Mesendoderm (in vitro differentiated cells): ENCODE results near the gene SLC9C1.

ENCODE experiments used
- DNase-seq: peaks from one replicate; pipeline ENCODE4 v3.0.0; 2013
- H2AK5ac ChIP-seq: 2 replicates; pipeline ENCODE4 v1.6.1; 2013; ENCODE audit warnings: low read length, inconsistent platforms
- H2BK120ac ChIP-seq: 2 replicates; pipeline ENCODE4 v1.6.1; 2013; ENCODE audit warnings: low read depth, mild to moderate bottlenecking, low read length, moderate library complexity, mixed read lengths
- H2BK15ac ChIP-seq: replicated peaks from 2 replicates; pipeline ENCODE4 v1.6.1; 2013; ENCODE audit warnings: low read depth, mild to moderate bottlenecking, moderate library complexity
- H2BK5ac ChIP-seq: 2 replicates; pipeline ENCODE4 v1.6.1; 2013; ENCODE audit warnings: low read length, inconsistent platforms
- H3K18ac ChIP-seq: 2 replicates; pipeline ENCODE4 v1.6.1; 2013; ENCODE audit warnings: mild to moderate bottlenecking, low read length, mixed read lengths
- H3K23ac ChIP-seq: one replicate; pipeline ENCODE4 v1.6.1; 2013; ENCODE audit warnings: low read length
- H3K27ac ChIP-seq: 2 replicates; pipeline ENCODE4 v1.5.1; 2013; ENCODE audit warnings: low read depth, mild to moderate bottlenecking, inconsistent platforms, low read length, moderate library complexity
- H3K27me3 ChIP-seq: 2 replicates; pipeline ENCODE4 v1.6.1; 2013; ENCODE audit warnings: low read length, control low read depth, mild to moderate bottlenecking, inconsistent platforms; ENCODE audit not compliant: insufficient read depth, poor library complexity
- H3K36me3 ChIP-seq: 2 replicates; pipeline ENCODE4 v1.6.1; 2013; ENCODE audit warnings: low read length, inconsistent platforms; ENCODE audit not compliant: control insufficient read depth, insufficient read depth
- H3K4ac ChIP-seq: one replicate; pipeline ENCODE4 v1.6.1; 2013; ENCODE audit warnings: low read depth, mild to moderate bottlenecking, low read length, moderate library complexity
- H3K4me1 ChIP-seq: 2 replicates; pipeline ENCODE4 v1.6.1; 2013; ENCODE audit warnings: low read depth, low read length, inconsistent platforms; ENCODE audit not compliant: control insufficient read depth
- H3K4me2 ChIP-seq: 2 replicates; pipeline ENCODE4 v1.6.1; 2013; ENCODE audit warnings: low read length
- H3K4me3 ChIP-seq: 2 replicates; pipeline ENCODE4 v1.5.1; 2013; ENCODE audit warnings: mild to moderate bottlenecking, low read length
- H3K56ac ChIP-seq: one replicate; pipeline ENCODE4 v1.6.1; 2013; ENCODE audit warnings: low read length
- H3K79me1 ChIP-seq: 2 replicates; pipeline ENCODE4 v1.6.1; 2013; ENCODE audit warnings: low read length, inconsistent platforms
- H3K79me2 ChIP-seq: 2 replicates; pipeline ENCODE4 v1.6.1; 2013; ENCODE audit warnings: mild to moderate bottlenecking, low read length; ENCODE audit not compliant: control insufficient read depth, insufficient read depth
- H3K9ac ChIP-seq: 2 replicates; pipeline ENCODE4 v1.6.1; 2013; ENCODE audit warnings: low read length, inconsistent platforms
- H4K5ac ChIP-seq: one replicate; pipeline ENCODE4 v1.6.1; 2013; ENCODE audit warnings: low read length
- H4K8ac ChIP-seq: one replicate; pipeline ENCODE4 v1.6.1; 2013; ENCODE audit warnings: low read depth, mild to moderate bottlenecking, control low read depth, low read length, moderate library complexity
- WGBS: extraction: QIAGEN DNeasy Blood & Tissue Kit; methylation state at CpG from one replicate; pipeline ENCODE4 v1.1.7; 2013; ENCODE audit warnings: low lambda C conversion rate, missing lambda C conversion rate; ENCODE audit not compliant: insufficient coverage; ENCODE audit errors: extremely low coverage; 5-methylcytosine and 5-hydroxymethylcytosine counted together

The SLC9C1 gene

GRCh38 chr3:112128843-112129727 is 164.9 kb downstream of the SLC9C1 start:
- DNase-seq, result peak; percentile 94
- no peaks in the 10 kb centered on the region for H3K79me2 ChIP-seq
- no CpG with 5 or more reads among the region's 7 CpGs for WGBS
- no peaks in the 10 kb centered on the region for H3K36me3 ChIP-seq
- no peaks in the 10 kb centered on the region for H3K27me3 ChIP-seq
- no peak overlapping the region for H3K56ac ChIP-seq
- no peak overlapping the region for H3K9ac ChIP-seq
- peaks cover 9% of the 10 kb centered on the region for H3K4me1 ChIP-seq
- H2AK5ac ChIP-seq, result no peak overlapping the region
- H3K18ac ChIP-seq, result no peak overlapping the region
- no peak overlapping the region for H3K27ac ChIP-seq
- no peak overlapping the region for H4K5ac ChIP-seq
- H3K79me1 ChIP-seq, result no peaks in the 10 kb centered on the region
- no peak overlapping the region for H2BK120ac ChIP-seq
- H4K8ac ChIP-seq, result no peak overlapping the region
- H3K4me2 ChIP-seq, result no peak overlapping the region
- H2BK5ac ChIP-seq, result no peak overlapping the region
- H3K23ac ChIP-seq, result no peak overlapping the region
- H2BK15ac ChIP-seq, result no peak overlapping the region
- no peak overlapping the region for H3K4me3 ChIP-seq
- H3K4ac ChIP-seq, result no peak overlapping the region

GRCh38 chr3:112127522-112128494 is 166.2 kb downstream of the SLC9C1 start:
- Histone ChIP-seq H2BK15ac (no peak overlapping the region), H3K27me3 (no peaks in the 10 kb centered on the region), H3K4me2 (no peak overlapping the region), H3K18ac (no peak overlapping the region), H3K79me1 (no peaks in the 10 kb centered on the region), H3K4me1 (peaks cover 9% of the 10 kb centered on the region), H3K56ac (no peak overlapping the region), H2BK5ac (no peak overlapping the region), H3K4me3 (no peak overlapping the region), H3K36me3 (no peaks in the 10 kb centered on the region), H2BK120ac (no peak overlapping the region), H4K5ac (no peak overlapping the region), H3K23ac (no peak overlapping the region), H3K27ac (no peak overlapping the region), H3K79me2 (no peaks in the 10 kb centered on the region), H3K9ac (no peak overlapping the region), H2AK5ac (no peak overlapping the region), H4K8ac (no peak overlapping the region), H3K4ac (no peak overlapping the region)
- DNase-seq, result peak; percentile 13
- WGBS, result no CpG with 5 or more reads among the region's 10 CpGs

- Histone ChIP-seq H2AK5ac (no peak overlapping the region), H3K4ac (no peak overlapping the region), H3K36me3 (no peaks in the 10 kb centered on the region), H4K5ac (no peak overlapping the region), H2BK5ac (no peak overlapping the region), H3K79me2 (no peaks in the 10 kb centered on the region), H3K18ac (no peak overlapping the region), H3K23ac (no peak overlapping the region), H2BK15ac (no peak overlapping the region), H3K4me1 (peaks cover 9% of the 10 kb centered on the region), H4K8ac (no peak overlapping the region), H2BK120ac (no peak overlapping the region), H3K27ac (no peak overlapping the region), H3K4me3 (no peak overlapping the region), H3K27me3 (no peaks in the 10 kb centered on the region), H3K79me1 (no peaks in the 10 kb centered on the region), H3K4me2 (no peak overlapping the region), H3K56ac (no peak overlapping the region), H3K9ac (no peak overlapping the region)
- peak; percentile 96 for DNase-seq
- WGBS, result no CpG with 5 or more reads among the region's 1 CpG
Observed at GRCh38 chr3:112126511-112126911, 167.5 kb downstream of the SLC9C1 start.

- H3K79me2 ChIP-seq, result no peaks in the 10 kb centered on the region
- no peak overlapping the region for H2BK5ac ChIP-seq
- WGBS, result no CpG with 5 or more reads among the region's 5 CpGs
- peak overlapping the region; percentile 83 for H3K23ac ChIP-seq
- no peaks in the 10 kb centered on the region for H3K27me3 ChIP-seq
- no peak overlapping the region for H2BK120ac ChIP-seq
- peak overlapping the region; percentile 40 for H3K56ac ChIP-seq
- no peak overlapping the region for H3K4ac ChIP-seq
- H3K27ac ChIP-seq, result no peak overlapping the region
- DNase-seq, result peak; percentile 14
- H4K8ac ChIP-seq, result no peak overlapping the region
- H3K79me1 ChIP-seq, result no peaks in the 10 kb centered on the region
- no peaks in the 10 kb centered on the region for H3K36me3 ChIP-seq
- H3K4me2 ChIP-seq, result no peak overlapping the region
- no peak overlapping the region for H4K5ac ChIP-seq
- peaks cover 9% of the 10 kb centered on the region for H3K4me1 ChIP-seq
- no peak overlapping the region for H3K4me3 ChIP-seq
- H2BK15ac ChIP-seq, result no peak overlapping the region
- H3K18ac ChIP-seq, result no peak overlapping the region
- H3K9ac ChIP-seq, result no peak overlapping the region
- H2AK5ac ChIP-seq, result no peak overlapping the region
Observed at GRCh38 chr3:112124907-112125607, 169.0 kb downstream of the SLC9C1 start.

- Histone ChIP-seq H3K79me1 (no peaks in the 10 kb centered on the region), H3K9ac (no peak overlapping the region), H3K4me3 (no peak overlapping the region), H3K27ac (no peak overlapping the region), H4K5ac (no peak overlapping the region), H2BK15ac (no peak overlapping the region), H3K4me1 (peaks cover 9% of the 10 kb centered on the region), H2BK120ac (no peak overlapping the region), H3K79me2 (no peaks in the 10 kb centered on the region), H2AK5ac (no peak overlapping the region), H3K56ac (no peak overlapping the region), H3K23ac (no peak overlapping the region), H4K8ac (no peak overlapping the region), H3K27me3 (no peaks in the 10 kb centered on the region), H3K4me2 (no peak overlapping the region), H3K4ac (no peak overlapping the region), H3K36me3 (no peaks in the 10 kb centered on the region), H2BK5ac (no peak overlapping the region), H3K18ac (no peak overlapping the region)
- WGBS, result no CpG with 5 or more reads among the region's 2 CpGs
- DNase-seq, result no peak
Observed at GRCh38 chr3:112123548-112123947, 170.5 kb downstream of the SLC9C1 start.
